ENCODE data around the gene F13A1.
"Not testable (repeated sequence)": the region's sequence is repeated elsewhere in the genome, so short reads cannot be mapped to it uniquely, and the experiment has no call there.

F13A1 gene

GRCh38 chr6:6314596-6314995 is 5.9 kb downstream of the F13A1 start:
- no peaks in the 10 kb centered on the region for H3K36me3 ChIP-seq (ENCODE audit: control insufficient read depth, insufficient read depth, low read length)
- H3K9ac ChIP-seq (ENCODE audit: low read length) = no peak overlapping the region
- H3K27me3 ChIP-seq (ENCODE audit: control insufficient read depth, insufficient read depth, low read length) = peaks cover 2% of the 10 kb centered on the region
- no peak overlapping the region for H3K27ac ChIP-seq (ENCODE audit: low read depth, low read length)
- H3K4me1 ChIP-seq (ENCODE audit: control insufficient read depth, insufficient read depth, low read length) = no peaks in the 10 kb centered on the region
- H3K4me3 ChIP-seq (ENCODE audit: low read length) = no peak overlapping the region

GRCh38 chr6:6312901-6313441 is 7.5 kb downstream of the F13A1 start:
- no peak overlapping the region for H3K9ac ChIP-seq (ENCODE audit: low read length)
- no peak overlapping the region for H3K4me3 ChIP-seq (ENCODE audit: low read length)
- H3K27me3 ChIP-seq (ENCODE audit: control insufficient read depth, insufficient read depth, low read length) = peaks cover 2% of the 10 kb centered on the region
- H3K27ac ChIP-seq (ENCODE audit: low read depth, low read length) = no peak overlapping the region
- no peaks in the 10 kb centered on the region for H3K4me1 ChIP-seq (ENCODE audit: control insufficient read depth, insufficient read depth, low read length)
- H3K36me3 ChIP-seq (ENCODE audit: control insufficient read depth, insufficient read depth, low read length) = no peaks in the 10 kb centered on the region

- Histone ChIP-seq H3K9ac (ENCODE audit: low read length) (no peak overlapping the region), H3K4me3 (ENCODE audit: low read length) (no peak overlapping the region), H3K27me3 (ENCODE audit: control insufficient read depth, insufficient read depth, low read length) (no peaks in the 10 kb centered on the region), H3K4me1 (ENCODE audit: control insufficient read depth, insufficient read depth, low read length) (no peaks in the 10 kb centered on the region), H3K27ac (ENCODE audit: low read depth, low read length) (no peak overlapping the region), H3K36me3 (ENCODE audit: control insufficient read depth, insufficient read depth, low read length) (no peaks in the 10 kb centered on the region)
Observed at GRCh38 chr6:6305575-6305974, 14.9 kb downstream of the F13A1 start.

DNA sequence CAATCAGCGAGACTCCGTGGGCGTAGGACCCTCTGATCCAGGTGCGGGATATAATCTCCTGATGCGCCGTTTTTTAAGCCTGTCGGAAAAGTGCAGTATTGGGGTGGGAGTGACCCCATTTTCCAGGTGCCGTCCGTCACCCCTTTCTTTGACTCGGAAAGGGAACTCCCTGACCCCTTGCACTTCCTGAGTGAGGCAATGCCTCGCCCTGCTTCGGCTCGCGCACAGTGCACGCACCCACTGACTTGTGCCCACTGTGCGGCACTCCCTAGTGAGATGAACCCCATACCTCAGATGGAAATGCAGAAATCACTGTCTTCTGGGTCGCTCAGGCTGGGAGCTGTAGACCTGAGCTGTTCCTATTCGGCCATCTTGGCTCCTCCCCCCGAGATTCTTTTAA is 20.1 kb downstream of the F13A1 start:
- H3K36me3 ChIP-seq (ENCODE audit: control insufficient read depth, insufficient read depth, low read length); H3K27me3 ChIP-seq (ENCODE audit: control insufficient read depth, insufficient read depth, low read length); H3K4me3 ChIP-seq (ENCODE audit: low read length); H3K4me1 ChIP-seq (ENCODE audit: control insufficient read depth, insufficient read depth, low read length); H3K27ac ChIP-seq (ENCODE audit: low read depth, low read length); H3K9ac ChIP-seq (ENCODE audit: low read length): not testable (repeated sequence)

GRCh38 chr6:6293317-6293716 is 27.1 kb downstream of the F13A1 start:
- Histone ChIP-seq H3K4me3 (ENCODE audit: low read length) (no peak overlapping the region), H3K27me3 (ENCODE audit: control insufficient read depth, insufficient read depth, low read length) (no peaks in the 10 kb centered on the region), H3K27ac (ENCODE audit: low read depth, low read length) (no peak overlapping the region), H3K9ac (ENCODE audit: low read length) (no peak overlapping the region), H3K4me1 (ENCODE audit: control insufficient read depth, insufficient read depth, low read length) (no peaks in the 10 kb centered on the region), H3K36me3 (ENCODE audit: control insufficient read depth, insufficient read depth, low read length) (no peaks in the 10 kb centered on the region)

GRCh38 chr6:6287415-6287814 is 33.0 kb downstream of the F13A1 start:
- no peak overlapping the region for H3K9ac ChIP-seq (ENCODE audit: low read length)
- no peaks in the 10 kb centered on the region for H3K36me3 ChIP-seq (ENCODE audit: control insufficient read depth, insufficient read depth, low read length)
- H3K27me3 ChIP-seq (ENCODE audit: control insufficient read depth, insufficient read depth, low read length) = no peaks in the 10 kb centered on the region
- no peaks in the 10 kb centered on the region for H3K4me1 ChIP-seq (ENCODE audit: control insufficient read depth, insufficient read depth, low read length)
- H3K27ac ChIP-seq (ENCODE audit: low read depth, low read length) = no peak overlapping the region
- no peak overlapping the region for H3K4me3 ChIP-seq (ENCODE audit: low read length)

DNA sequence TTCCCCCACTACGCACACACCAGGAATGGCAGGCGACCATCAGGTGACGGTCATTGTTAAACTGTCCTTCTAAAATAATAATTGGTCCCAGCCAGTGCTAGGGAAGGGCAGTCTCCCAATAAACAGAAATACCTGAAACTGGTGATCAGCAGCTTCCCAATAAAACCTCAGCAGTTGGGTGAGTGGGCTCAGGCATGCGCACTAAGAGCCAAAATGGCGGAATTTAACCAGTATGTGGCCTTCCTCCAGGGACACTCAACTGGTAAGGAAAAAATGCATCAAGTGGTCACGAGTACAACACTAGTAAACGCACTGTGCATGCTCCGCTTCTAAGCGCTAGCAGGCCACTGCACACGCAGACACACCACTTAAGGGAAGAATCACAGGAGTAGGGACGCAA is 34.8 kb downstream of the F13A1 start:
- Histone ChIP-seq H3K27me3 (ENCODE audit: control insufficient read depth, insufficient read depth, low read length) (no peaks in the 10 kb centered on the region), H3K9ac (ENCODE audit: low read length) (no peak overlapping the region), H3K36me3 (ENCODE audit: control insufficient read depth, insufficient read depth, low read length) (no peaks in the 10 kb centered on the region), H3K4me3 (ENCODE audit: low read length) (no peak overlapping the region), H3K4me1 (ENCODE audit: control insufficient read depth, insufficient read depth, low read length) (no peaks in the 10 kb centered on the region), H3K27ac (ENCODE audit: low read depth, low read length) (no peak overlapping the region)

DNA sequence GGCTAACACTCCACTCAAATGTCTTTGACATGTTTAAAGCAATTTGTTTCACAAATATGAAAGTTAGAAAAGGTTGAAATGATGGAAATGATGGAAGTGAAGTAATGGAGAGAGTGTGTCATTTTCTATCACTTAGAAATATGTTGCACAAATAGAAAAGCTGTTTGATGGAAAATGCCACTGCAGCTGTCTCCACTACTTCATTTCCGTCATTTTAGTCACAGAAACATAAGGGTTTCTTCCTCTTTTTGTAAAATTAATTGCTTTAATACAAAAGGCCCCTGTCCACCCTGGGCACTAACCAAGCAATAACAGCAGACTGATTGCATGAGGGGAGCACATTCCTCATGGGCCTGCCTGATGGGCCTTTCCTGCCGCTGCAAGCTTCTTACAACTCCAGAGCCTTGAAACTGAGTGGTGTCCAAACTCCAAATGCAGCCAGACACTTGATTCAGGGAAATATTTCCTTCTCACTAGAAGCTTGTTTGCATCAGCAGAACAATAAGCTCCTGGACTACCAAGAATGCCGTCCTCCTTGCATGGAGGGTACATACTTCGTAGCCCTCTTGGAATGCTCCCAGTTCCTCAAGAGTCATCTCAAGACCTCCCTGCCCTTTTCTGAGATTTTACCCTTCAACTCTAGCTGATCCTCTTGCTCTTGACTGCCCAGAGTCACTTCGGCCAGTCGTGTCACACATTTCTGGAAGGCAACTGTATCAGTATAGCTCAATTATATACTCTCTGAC is 36.1 kb downstream of the F13A1 start:
- Histone ChIP-seq H3K27ac (ENCODE audit: low read depth, low read length) (no peak overlapping the region), H3K36me3 (ENCODE audit: control insufficient read depth, insufficient read depth, low read length) (no peaks in the 10 kb centered on the region), H3K9ac (ENCODE audit: low read length) (no peak overlapping the region)

DNA sequence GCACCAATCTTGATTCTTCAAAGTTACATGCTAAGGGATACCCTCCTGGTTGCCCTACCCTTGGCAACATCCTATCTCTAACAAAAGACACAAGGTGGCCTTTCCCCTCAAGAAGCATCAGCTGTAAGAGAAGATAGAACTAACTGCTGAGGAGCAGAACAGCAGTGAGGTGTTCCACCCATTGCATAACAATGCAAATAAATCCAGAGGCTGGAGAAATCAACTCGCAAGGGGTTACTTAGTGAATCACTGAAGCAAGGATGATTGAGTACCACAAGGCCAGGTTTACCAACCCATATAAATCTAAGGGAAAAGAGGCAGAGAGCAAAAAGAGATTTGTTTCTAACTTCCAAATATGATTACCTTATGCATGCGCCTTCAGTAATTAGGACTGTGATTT is 36.7 kb downstream of the F13A1 start:
- H3K36me3 ChIP-seq (ENCODE audit: control insufficient read depth, insufficient read depth, low read length) = no peaks in the 10 kb centered on the region
- no peaks in the 10 kb centered on the region for H3K27me3 ChIP-seq (ENCODE audit: control insufficient read depth, insufficient read depth, low read length)
- no peak overlapping the region for H3K4me3 ChIP-seq (ENCODE audit: low read length)
- H3K9ac ChIP-seq (ENCODE audit: low read length) = no peak overlapping the region
- H3K4me1 ChIP-seq (ENCODE audit: control insufficient read depth, insufficient read depth, low read length) = no peaks in the 10 kb centered on the region
- no peak overlapping the region for H3K27ac ChIP-seq (ENCODE audit: low read depth, low read length)

More for the DNA sequence above, 36.1 kb downstream of the F13A1 start:
- H3K27me3 ChIP-seq (ENCODE audit: control insufficient read depth, insufficient read depth, low read length) = no peaks in the 10 kb centered on the region
- no peaks in the 10 kb centered on the region for H3K4me1 ChIP-seq (ENCODE audit: control insufficient read depth, insufficient read depth, low read length)
- H3K4me3 ChIP-seq (ENCODE audit: low read length) = no peak overlapping the region

GRCh38 chr6:6282716-6283115 is 37.7 kb downstream of the F13A1 start:
- Histone ChIP-seq H3K27me3 (ENCODE audit: control insufficient read depth, insufficient read depth, low read length) (no peaks in the 10 kb centered on the region), H3K9ac (ENCODE audit: low read length) (no peak overlapping the region), H3K4me1 (ENCODE audit: control insufficient read depth, insufficient read depth, low read length) (no peaks in the 10 kb centered on the region), H3K36me3 (ENCODE audit: control insufficient read depth, insufficient read depth, low read length) (no peaks in the 10 kb centered on the region), H3K27ac (ENCODE audit: low read depth, low read length) (no peak overlapping the region), H3K4me3 (ENCODE audit: low read length) (no peak overlapping the region)

GRCh38 chr6:6277413-6277812 is 43.0 kb downstream of the F13A1 start:
- no peak overlapping the region for H3K27ac ChIP-seq (ENCODE audit: low read depth, low read length)
- no peaks in the 10 kb centered on the region for H3K27me3 ChIP-seq (ENCODE audit: control insufficient read depth, insufficient read depth, low read length)
- H3K4me3 ChIP-seq (ENCODE audit: low read length) = no peak overlapping the region
- H3K36me3 ChIP-seq (ENCODE audit: control insufficient read depth, insufficient read depth, low read length) = no peaks in the 10 kb centered on the region
- no peaks in the 10 kb centered on the region for H3K4me1 ChIP-seq (ENCODE audit: control insufficient read depth, insufficient read depth, low read length)
- no peak overlapping the region for H3K9ac ChIP-seq (ENCODE audit: low read length)

GRCh38 chr6:6270948-6271535 is 49.4 kb downstream of the F13A1 start:
- Histone ChIP-seq H3K27ac (ENCODE audit: low read depth, low read length) (no peak overlapping the region), H3K27me3 (ENCODE audit: control insufficient read depth, insufficient read depth, low read length) (no peaks in the 10 kb centered on the region), H3K9ac (ENCODE audit: low read length) (no peak overlapping the region), H3K4me1 (ENCODE audit: control insufficient read depth, insufficient read depth, low read length) (no peaks in the 10 kb centered on the region), H3K4me3 (ENCODE audit: low read length) (no peak overlapping the region), H3K36me3 (ENCODE audit: control insufficient read depth, insufficient read depth, low read length) (no peaks in the 10 kb centered on the region)

GRCh38 chr6:6260196-6260722 is 60.2 kb downstream of the F13A1 start:
- H3K4me3 ChIP-seq (ENCODE audit: low read length) = no peak overlapping the region

More at GRCh38 chr6:6260196-6260722, 60.2 kb downstream of the F13A1 start:
- Histone ChIP-seq H3K36me3 (ENCODE audit: control insufficient read depth, insufficient read depth, low read length) (no peaks in the 10 kb centered on the region), H3K9ac (ENCODE audit: low read length) (no peak overlapping the region), H3K4me1 (ENCODE audit: control insufficient read depth, insufficient read depth, low read length) (no peaks in the 10 kb centered on the region), H3K27me3 (ENCODE audit: control insufficient read depth, insufficient read depth, low read length) (no peaks in the 10 kb centered on the region), H3K27ac (ENCODE audit: low read depth, low read length) (no peak overlapping the region)
